Neuronal stem cell (in vitro differentiated cells): Measurements from ENCODE around the gene MPG.
A peak's percentile ranks its signal among the peaks of the same experiment; 100 is the strongest.

Source experiments
- DNase-seq: peaks from one replicate; pipeline ENCODE4 v3.0.0-alpha.2; 2013; ENCODE audit warnings: low spot score
- H2AFZ ChIP-seq: one replicate; pipeline ENCODE4 v1.6.1; 2013; ENCODE audit warnings: mild to moderate bottlenecking, low read length, inconsistent platforms
- H2AK5ac ChIP-seq: 2 replicates; pipeline ENCODE4 v1.6.1; 2013; ENCODE audit warnings: low read depth, mild to moderate bottlenecking, inconsistent platforms, low read length, moderate library complexity, mixed read lengths
- H2BK120ac ChIP-seq: 2 replicates; pipeline ENCODE4 v1.6.1; 2013; ENCODE audit warnings: low read depth, mild to moderate bottlenecking, inconsistent platforms, low read length, moderate library complexity, mixed read lengths
- H2BK12ac ChIP-seq: one replicate; pipeline ENCODE4 v1.6.1; 2013; ENCODE audit warnings: low read length, inconsistent platforms
- H2BK15ac ChIP-seq: 2 replicates; pipeline ENCODE4 v1.6.1; 2013; ENCODE audit warnings: mild to moderate bottlenecking, low read length, inconsistent platforms, mixed read lengths
- H2BK5ac ChIP-seq: one replicate; pipeline ENCODE4 v1.6.1; 2013; ENCODE audit warnings: inconsistent platforms, mild to moderate bottlenecking, low read length, moderate library complexity
- H3K14ac ChIP-seq: one replicate; pipeline ENCODE4 v1.6.1; 2013; ENCODE audit warnings: low read length, inconsistent platforms
- H3K18ac ChIP-seq: 2 replicates; pipeline ENCODE4 v1.6.1; 2013; ENCODE audit warnings: low read length, inconsistent platforms
- H3K23ac ChIP-seq: 2 replicates; pipeline ENCODE4 v1.6.1; 2013; ENCODE audit warnings: low read depth, mild to moderate bottlenecking, mixed read lengths, low read length, inconsistent platforms; ENCODE audit not compliant: poor library complexity
- H3K27ac ChIP-seq: replicated peaks from 3 replicates; pipeline ENCODE4 v1.5.1; 2013; ENCODE audit warnings: low read length, inconsistent platforms
- H3K27me3 ChIP-seq, 3 experiments: 2 replicates each; pipeline ENCODE4 v1.6.1; 2013; ENCODE audit warnings: low read length in 3 of 3, mild to moderate bottlenecking in 2 of 3, inconsistent platforms in 1 of 3, low read depth in 1 of 3, mixed read lengths in 1 of 3, moderate library complexity in 1 of 3; ENCODE audit not compliant: control insufficient read depth in 3 of 3, insufficient read depth in 3 of 3
- H3K36me3 ChIP-seq, 2 donors: replicated peaks in 1 of 2; 2 replicates each; pipeline ENCODE4 v1.6.1; 2013; ENCODE audit warnings: low read length in 2 of 2; ENCODE audit not compliant: control insufficient read depth in 2 of 2, insufficient read depth in 2 of 2
- H3K4ac ChIP-seq: 2 replicates; pipeline ENCODE4 v1.6.1; 2013; ENCODE audit warnings: inconsistent platforms, mild to moderate bottlenecking, low read length, moderate library complexity
- H3K4me1 ChIP-seq, 2 donors: 1 replicate in 1 of 2; 2 replicates in 1 of 2; pipeline ENCODE4 v1.6.1; 2013; ENCODE audit warnings: low read length in 2 of 2, low read depth in 1 of 2; ENCODE audit not compliant: control insufficient read depth in 2 of 2, insufficient read depth in 1 of 2
- H3K4me2 ChIP-seq: one replicate; pipeline ENCODE4 v1.6.1; 2013; ENCODE audit warnings: mild to moderate bottlenecking, low read length, inconsistent platforms; ENCODE audit not compliant: insufficient read depth, poor library complexity, severe bottlenecking
- H3K4me3 ChIP-seq, 2 donors: 2 replicates each; pipeline ENCODE4 v1.5.1; 2013; ENCODE audit warnings: low read length in 2 of 2, mild to moderate bottlenecking in 2 of 2, inconsistent platforms in 1 of 2, moderate library complexity in 1 of 2
- H3K79me1 ChIP-seq: one replicate; pipeline ENCODE4 v1.6.1; 2013; ENCODE audit warnings: low read depth, mild to moderate bottlenecking, inconsistent platforms, low read length, moderate library complexity
- H3K9ac ChIP-seq: one replicate; pipeline ENCODE4 v1.6.1; 2013; ENCODE audit warnings: mild to moderate bottlenecking, low read depth, low read length, inconsistent platforms; ENCODE audit not compliant: poor library complexity
- H3K9me3 ChIP-seq, 2 donors: replicated peaks in 1 of 2; 2 replicates each; pipeline versions ENCODE3 to v1.6.1; 2013; ENCODE audit warnings: low read length in 2 of 2, mild to moderate bottlenecking in 2 of 2, inconsistent platforms in 1 of 2, low read depth in 1 of 2, mixed read lengths in 1 of 2, moderate library complexity in 1 of 2; ENCODE audit not compliant: control insufficient read depth in 2 of 2, insufficient read depth in 1 of 2
- H4K8ac ChIP-seq: one replicate; pipeline ENCODE4 v1.6.1; 2013; ENCODE audit warnings: low read depth, mild to moderate bottlenecking, inconsistent platforms, low read length, moderate library complexity
- H4K91ac ChIP-seq: one replicate; pipeline ENCODE4 v1.6.1; 2013; ENCODE audit warnings: low read length, low read depth, mild to moderate bottlenecking, inconsistent platforms; ENCODE audit not compliant: poor library complexity
- WGBS, 2 donors: extraction: QIAGEN DNeasy Blood & Tissue Kit; methylation state at CpG; one replicate each; pipeline ENCODE4 v1.1.7; 2013; ENCODE audit warnings: missing lambda C conversion rate in 2 of 2, mixed read lengths in 1 of 2; ENCODE audit not compliant: insufficient read length in 2 of 2, insufficient replicate concordance in 1 of 2; ENCODE audit errors: extremely low coverage in 2 of 2; 5-methylcytosine and 5-hydroxymethylcytosine counted together

Gene MPG

DNA sequence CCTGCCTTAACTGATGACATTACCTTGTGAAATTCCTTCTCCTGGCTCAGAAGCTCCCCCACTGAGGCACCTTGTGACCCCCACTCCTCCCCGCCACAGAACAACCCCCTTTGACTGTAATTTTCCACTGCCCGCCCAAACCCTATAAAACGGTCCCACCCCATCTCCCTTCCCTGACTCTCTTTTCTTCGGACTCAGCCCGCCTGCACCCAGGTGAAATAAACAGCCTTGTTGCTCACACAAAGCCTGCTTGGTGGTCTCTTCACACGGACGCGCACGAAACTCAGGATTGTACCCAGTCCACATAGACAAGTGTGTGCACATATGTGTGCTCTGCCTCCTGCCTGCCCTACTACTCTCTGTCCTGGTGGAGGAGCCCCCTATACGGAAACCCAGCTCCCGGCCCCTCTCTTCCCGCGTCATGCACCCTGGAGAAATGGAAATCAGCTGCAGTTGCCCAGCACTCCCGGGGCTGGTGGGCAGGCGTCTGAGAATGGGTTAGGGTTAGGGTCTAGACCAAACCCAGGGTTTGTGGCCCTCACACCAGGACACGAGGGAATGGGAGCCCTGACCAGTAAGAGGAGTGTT is 3.2 kb upstream of the MPG start:
- H3K9me3 ChIP-seq: no peaks in the 10 kb centered on the region
- no peak overlapping the region for H3K4me2 ChIP-seq
- peak overlapping the region; percentile 96 for H2AK5ac ChIP-seq
- H3K4me3 ChIP-seq: no peak overlapping the region
- H2BK5ac ChIP-seq: peak overlapping the region; percentile 32
- peak overlapping the region; percentile 90 for H2BK15ac ChIP-seq
- no peak overlapping the region for H3K18ac ChIP-seq
- H4K91ac ChIP-seq: no peak overlapping the region
- no peak overlapping the region for H3K27ac ChIP-seq
- H2BK120ac ChIP-seq: no peak overlapping the region
- H2BK12ac ChIP-seq: no peak overlapping the region
- peak overlapping the region; percentile 75 for H3K23ac ChIP-seq
- H3K9ac ChIP-seq: no peak overlapping the region
- H3K4me1 ChIP-seq: peaks cover 54 to 58% of the 10 kb centered on the region in 2 donors
- peak overlapping the region; percentile 14 for H2AFZ ChIP-seq
- H3K79me1 ChIP-seq: peaks cover 2% of the 10 kb centered on the region
- no peak overlapping the region for H3K14ac ChIP-seq
- peak overlapping the region; percentile 2 for H3K4ac ChIP-seq
- peaks cover 0 to 3% (median 0%) of the 10 kb centered on the region in 3 experiments for H3K27me3 ChIP-seq
- peaks cover 5 to 9% of the 10 kb centered on the region in 2 donors for H3K36me3 ChIP-seq
- H4K8ac ChIP-seq: no peak overlapping the region
- no peak for DNase-seq
- no CpG with 5 or more reads among the region's 16 CpGs for WGBS, 2 donors

DNA sequence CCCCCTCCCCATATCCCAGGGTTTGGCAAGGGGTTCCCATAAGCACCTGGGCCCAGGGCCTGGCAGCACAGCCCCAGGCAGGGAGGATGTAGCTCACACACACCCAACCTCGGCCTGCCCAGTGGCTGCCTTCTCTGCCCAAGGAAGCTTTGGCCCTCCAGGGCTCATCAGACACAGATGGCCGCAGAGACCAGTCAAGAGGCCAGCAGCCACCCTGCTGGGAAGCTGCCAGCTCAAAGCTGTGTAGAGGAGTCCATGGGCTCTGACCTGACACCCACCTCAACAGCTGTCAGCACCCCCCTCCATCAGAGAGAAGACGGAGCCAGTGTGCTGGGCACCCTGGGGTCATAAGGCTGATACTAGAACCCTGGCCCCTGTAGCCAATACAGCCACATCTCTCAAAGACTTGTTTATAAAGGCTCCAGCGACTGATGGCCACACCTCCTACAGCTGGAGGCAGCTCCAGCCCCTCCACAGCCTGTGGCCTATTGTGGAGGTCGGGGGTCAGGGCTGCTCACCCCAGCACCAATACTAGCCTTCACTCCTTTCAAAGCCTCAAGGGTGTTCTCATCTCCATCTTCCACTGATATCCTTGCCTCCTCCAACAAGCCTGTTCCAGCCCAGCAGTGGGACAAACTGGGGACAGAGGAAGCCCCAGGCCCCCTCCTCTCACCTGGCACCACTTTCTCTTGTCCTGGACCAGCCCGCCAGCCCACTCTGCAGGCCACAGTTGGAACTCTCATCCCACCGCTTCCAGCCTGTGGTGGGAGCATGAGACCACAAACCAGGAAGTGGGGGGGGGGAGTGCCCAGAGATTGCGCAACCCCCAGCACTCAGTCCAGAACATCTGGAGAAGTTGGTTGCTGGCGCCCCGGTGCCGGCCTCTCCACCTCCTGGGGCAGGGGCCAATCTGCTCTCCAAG is 2.2 kb upstream of the MPG start:
- Histone ChIP-seq H3K4me1 (peaks cover 48 to 58% of the 10 kb centered on the region in 2 donors), H2AK5ac (peak overlapping the region; percentile 96), H3K4me2 (peak overlapping the region; percentile 27), H2BK12ac (peak overlapping the region; percentile 44), H2AFZ (peak overlapping the region; percentile 14), H3K79me1 (peaks cover 4% of the 10 kb centered on the region), H4K91ac (no peak overlapping the region), H3K14ac (no peak overlapping the region), H3K9me3 (no peaks in the 10 kb centered on the region), H4K8ac (no peak overlapping the region), H2BK15ac (peak overlapping the region; percentile 90), H3K9ac (no peak overlapping the region), H3K18ac (peak overlapping the region; percentile 92), H3K27me3 (peaks cover 0 to 3% (median 0%) of the 10 kb centered on the region in 3 experiments), H2BK5ac (peak overlapping the region; percentile 32), H3K4ac (no peak overlapping the region), H2BK120ac (peak overlapping the region; percentile 96), H3K23ac (peak overlapping the region; percentile 17), H3K27ac (peak overlapping the region; percentile 36), H3K4me3 (no peak overlapping the region), H3K36me3 (peaks cover 10 to 15% of the 10 kb centered on the region in 2 donors)
- DNase-seq: no peak
- WGBS, 2 donors: no CpG with 5 or more reads among the region's 11 CpGs

DNA sequence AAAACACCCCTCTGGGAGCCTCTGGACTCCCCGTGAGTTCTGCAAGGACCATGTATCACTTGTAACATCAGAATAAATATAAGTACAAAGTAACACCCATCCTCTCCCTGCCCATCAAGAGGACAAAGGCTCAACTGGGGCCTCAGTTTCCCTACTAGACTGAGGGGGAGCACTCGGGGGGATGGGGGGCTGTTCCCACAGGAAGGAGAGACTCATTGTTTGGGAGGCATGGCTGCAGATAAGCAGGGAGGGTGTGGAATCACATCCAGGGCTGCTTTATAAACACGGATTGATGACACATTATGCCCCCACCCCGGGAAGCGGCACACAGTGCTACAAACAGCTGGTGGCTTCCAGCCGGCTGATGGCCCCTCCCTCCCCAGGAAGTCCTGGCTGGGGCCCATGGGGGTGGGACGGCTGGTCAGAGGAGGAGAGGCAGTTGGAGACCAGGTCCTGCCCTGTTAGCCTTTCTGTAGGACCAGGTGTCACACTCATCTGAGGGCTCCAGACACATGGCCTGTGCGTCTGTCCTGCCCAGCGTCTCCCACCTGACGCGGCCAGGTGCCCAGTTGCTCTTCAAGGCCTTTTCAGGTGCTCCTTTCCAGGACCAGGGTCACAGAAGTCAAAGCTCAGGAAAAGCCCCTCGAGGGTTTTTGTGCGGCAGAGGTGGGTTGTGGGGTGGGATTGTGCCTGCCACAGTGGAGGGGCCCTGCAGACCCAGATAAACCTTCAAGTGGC is 1.3 kb upstream of the MPG start:
- Histone ChIP-seq H4K8ac (no peak overlapping the region), H2BK15ac (peak overlapping the region; percentile 96), H4K91ac (no peak overlapping the region), H3K4me2 (peak overlapping the region; percentile 94), H2AK5ac (peak overlapping the region; percentile 82), H3K9me3 (no peaks in the 10 kb centered on the region), H3K27ac (no peak overlapping the region), H3K9ac (peak overlapping the region; percentile 40), H3K23ac (peak overlapping the region; percentile 80), H2BK12ac (peak overlapping the region; percentile 95), H2AFZ (peak overlapping the region; percentile 95), H3K27me3 (peaks cover 0 to 3% (median 0%) of the 10 kb centered on the region in 3 experiments), H3K14ac (peak overlapping the region; percentile 38), H3K4me3 (peak overlapping the region in 1 of 2 donors; percentile 79), H2BK120ac (peak overlapping the region; percentile 96), H3K79me1 (peaks cover 4% of the 10 kb centered on the region), H3K36me3 (peaks cover 11 to 18% of the 10 kb centered on the region in 2 donors), H3K4me1 (peaks cover 43 to 52% of the 10 kb centered on the region in 2 donors), H3K18ac (peak overlapping the region; percentile 89), H3K4ac (peak overlapping the region; percentile 89), H2BK5ac (peak overlapping the region; percentile 85)
- no CpG with 5 or more reads among the region's 13 CpGs for WGBS, 2 donors
- DNase-seq: no peak
